Measurements from ENCODE around the gene NME8. TPM values are rescaled to one million over a fixed set of nuclear protein-coding genes. Genes with fewer than 3 reads are reported as not detected.
A peak's percentile ranks its signal among the peaks of the same experiment; 100 is the strongest.

Gene NME8
- total and polyA plus RNA-seq, 12 donors, result 0.64 to 1.9 TPM; not detected in 10

DNA sequence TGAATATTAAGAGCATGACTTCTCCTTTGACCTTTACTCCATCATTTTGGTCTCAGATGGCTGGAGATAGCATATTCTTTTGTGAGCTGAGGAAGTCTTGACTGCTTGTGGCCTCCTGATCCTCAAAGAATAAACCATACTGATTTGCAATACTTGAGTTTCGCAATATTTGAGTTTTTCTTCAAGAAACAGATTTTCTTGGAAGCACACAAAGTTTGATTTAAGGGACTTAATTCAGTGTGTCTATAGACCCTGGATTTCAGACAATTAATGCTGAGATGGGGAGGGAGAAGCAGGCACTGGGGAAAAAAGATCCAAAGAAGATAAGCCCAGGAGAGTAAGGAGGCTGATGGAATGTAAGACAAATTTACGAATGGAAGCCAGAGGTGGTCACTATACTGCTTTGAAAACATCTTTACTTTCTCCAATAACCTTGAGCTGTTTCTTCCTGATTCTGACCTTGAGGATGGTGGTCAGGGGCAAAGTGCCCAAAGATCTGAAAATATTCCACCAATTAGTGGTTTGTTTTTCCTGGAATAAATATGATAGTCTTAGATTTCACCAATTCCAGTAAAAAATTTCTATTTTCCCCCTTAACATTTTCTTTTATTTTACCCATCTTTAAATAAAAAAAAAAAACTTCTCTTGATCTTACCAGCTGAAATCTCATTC, 79.5 kb downstream of the NME8 start:
- Histone ChIP-seq H3K27ac (peak overlapping the region in 2 of 5 donors; percentile 18 to 33), H3K9me3 (replicated peaks in 1 of 3) (no peaks in the 10 kb centered on the region), H3K4me3 (no peak overlapping the region), H3K36me3 (replicated peaks in 1 of 2) (no peaks in the 10 kb centered on the region), H3K4me1 (replicated peaks in 1 of 2) (peaks cover 11 to 16% of the 10 kb centered on the region in 2 donors), H3K27me3 (no peaks in the 10 kb centered on the region)
- intact Hi-C loops (cut with DNase I), result loop anchor here in 1 of 2 donors (10.0 kb wide), 1 partner anchor 67 kb away; no protein-coding TSS in a partner anchor
- DNase-seq, result no peak
- TF ChIP-seq, protein P1, sequence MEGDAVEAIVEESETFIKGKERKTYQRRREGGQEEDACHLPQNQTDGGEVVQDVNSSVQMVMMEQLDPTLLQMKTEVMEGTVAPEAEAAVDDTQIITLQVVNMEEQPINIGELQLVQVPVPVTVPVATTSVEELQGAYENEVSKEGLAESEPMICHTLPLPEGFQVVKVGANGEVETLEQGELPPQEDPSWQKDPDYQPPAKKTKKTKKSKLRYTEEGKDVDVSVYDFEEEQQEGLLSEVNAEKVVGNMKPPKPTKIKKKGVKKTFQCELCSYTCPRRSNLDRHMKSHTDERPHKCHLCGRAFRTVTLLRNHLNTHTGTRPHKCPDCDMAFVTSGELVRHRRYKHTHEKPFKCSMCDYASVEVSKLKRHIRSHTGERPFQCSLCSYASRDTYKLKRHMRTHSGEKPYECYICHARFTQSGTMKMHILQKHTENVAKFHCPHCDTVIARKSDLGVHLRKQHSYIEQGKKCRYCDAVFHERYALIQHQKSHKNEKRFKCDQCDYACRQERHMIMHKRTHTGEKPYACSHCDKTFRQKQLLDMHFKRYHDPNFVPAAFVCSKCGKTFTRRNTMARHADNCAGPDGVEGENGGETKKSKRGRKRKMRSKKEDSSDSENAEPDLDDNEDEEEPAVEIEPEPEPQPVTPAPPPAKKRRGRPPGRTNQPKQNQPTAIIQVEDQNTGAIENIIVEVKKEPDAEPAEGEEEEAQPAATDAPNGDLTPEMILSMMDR (IDR thresholded peaks at IDR 0.05), result no peak
- no peak for TF ChIP-seq POLR2A (IDR thresholded peaks at IDR 0.05)
- 64 to 78% (median 72%) methylated on average over 2 of the region's 2 CpGs for WGBS, 4 donors

DNA sequence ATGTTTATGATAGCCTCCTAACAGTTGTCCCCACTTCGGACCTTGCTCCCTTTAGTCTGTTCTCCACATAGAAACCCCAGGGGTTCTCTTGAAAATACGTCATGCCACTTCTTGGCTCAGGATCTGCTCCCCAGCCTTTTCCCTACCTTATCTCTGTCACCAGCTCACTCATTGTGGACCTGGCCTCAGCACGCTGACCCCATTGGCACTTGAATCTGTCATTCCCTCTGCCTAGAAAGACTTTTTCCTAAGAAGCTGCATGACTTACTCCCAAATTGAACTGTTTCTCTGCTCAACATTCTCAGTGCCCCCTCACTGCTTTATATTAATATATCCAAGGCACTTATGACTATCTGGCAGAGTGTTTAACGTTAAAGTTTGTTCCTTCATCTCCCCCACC, 80.5 kb downstream of the NME8 start:
- no peak for DNase-seq
- peak overlapping the region in 1 of 5 donors; percentile 18 for H3K27ac ChIP-seq
- H3K4me1 ChIP-seq (replicated peaks in 1 of 2), result peaks cover 5 to 16% of the 10 kb centered on the region in 2 donors
- no peaks in the 10 kb centered on the region for H3K36me3 ChIP-seq (replicated peaks in 1 of 2)
- no peaks in the 10 kb centered on the region for H3K9me3 ChIP-seq (replicated peaks in 1 of 3)
- no peak for TF ChIP-seq POLR2A (IDR thresholded peaks at IDR 0.05)
- TF ChIP-seq, protein P1 (IDR thresholded peaks at IDR 0.05), result no peak
- no peak overlapping the region for H3K4me3 ChIP-seq
- H3K27me3 ChIP-seq, result no peaks in the 10 kb centered on the region
- 89 to 94% (median 92%) methylated on average over 4 of the region's 4 CpGs for WGBS, 4 donors
- intact Hi-C loops (cut with DNase I), result loop anchor here in 1 of 2 donors (10.0 kb wide), 1 partner anchor 66 kb away; no protein-coding TSS in a partner anchor

DNA sequence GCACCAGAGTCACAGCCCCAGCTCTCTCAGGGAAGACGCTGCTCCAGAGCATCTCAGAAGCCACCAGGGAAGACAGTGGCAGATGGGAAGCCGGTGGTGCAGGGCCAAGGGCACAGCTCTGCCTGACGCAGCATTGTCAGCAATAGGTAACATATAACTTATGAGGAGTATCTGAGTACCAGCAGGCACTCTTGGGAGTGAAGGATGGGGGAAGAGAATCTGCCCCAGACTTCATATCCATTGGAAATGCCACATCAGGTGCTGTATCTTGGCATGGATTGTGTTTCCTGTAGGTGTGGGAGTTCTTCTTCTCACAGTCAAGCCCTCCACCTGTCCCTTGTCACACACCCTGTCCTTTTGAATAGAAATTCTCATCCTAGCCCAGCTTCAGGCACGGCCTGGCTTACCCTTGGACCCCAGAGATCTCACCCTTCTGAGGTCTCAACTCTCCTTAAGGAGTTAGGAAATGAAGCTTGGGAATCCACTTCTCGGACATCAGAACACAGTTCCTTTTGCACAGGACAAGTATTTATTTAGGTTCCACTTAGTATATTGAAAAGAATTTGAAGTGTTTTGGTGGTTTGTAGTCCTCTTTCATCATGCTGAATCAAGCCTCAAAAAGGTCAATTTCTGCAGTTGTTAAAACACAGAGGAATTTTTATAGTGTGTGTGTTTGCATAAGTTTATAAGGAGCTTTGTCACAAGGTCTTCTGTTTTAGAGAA, 82.0 kb downstream of the NME8 start:
- no peaks in the 10 kb centered on the region for H3K9me3 ChIP-seq (replicated peaks in 1 of 3)
- H3K27me3 ChIP-seq, result no peaks in the 10 kb centered on the region
- H3K36me3 ChIP-seq (replicated peaks in 1 of 2), result no peaks in the 10 kb centered on the region
- WGBS, 4 donors, result 81 to 95% (median 94%) methylated on average over 5 of the region's 5 CpGs
- peak overlapping the region in 1 of 5 donors; percentile 25 for H3K27ac ChIP-seq
- H3K4me1 ChIP-seq (replicated peaks in 1 of 2), result peaks cover 5 to 16% of the 10 kb centered on the region in 2 donors
- H3K4me3 ChIP-seq, result no peak overlapping the region
- intact Hi-C loops (cut with DNase I), result no loop called here
- TF ChIP-seq POLR2A (IDR thresholded peaks at IDR 0.05), result no peak
- TF ChIP-seq, protein P1 (IDR thresholded peaks at IDR 0.05), result no peak
- no peak for DNase-seq

DNA sequence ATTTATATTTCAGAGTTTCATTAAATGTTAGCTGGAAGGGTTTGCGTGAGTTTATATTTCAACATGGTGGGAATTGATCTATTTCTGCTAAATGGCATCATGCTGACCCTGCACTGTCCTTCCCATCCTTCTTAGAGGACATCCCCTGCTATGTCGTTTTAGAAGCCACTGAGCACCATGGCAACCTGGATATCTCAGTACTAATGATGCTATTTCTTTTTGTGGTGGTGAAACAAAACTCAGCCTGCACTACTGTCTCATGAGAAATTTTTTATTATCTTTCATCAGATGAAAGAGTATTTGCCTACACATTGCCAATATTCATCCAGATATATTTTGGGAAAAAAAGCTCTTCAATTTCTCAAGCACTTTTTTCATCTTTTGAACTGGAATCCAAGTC, 84.1 kb downstream of the NME8 start:
- WGBS, 4 donors, result 73 to 82% (median 78%) methylated on average over 2 of the region's 2 CpGs
- no peak overlapping the region for H3K27ac ChIP-seq
- intact Hi-C loops (cut with DNase I), result no loop called here

More for the DNA sequence above, 84.1 kb downstream of the NME8 start:
- Histone ChIP-seq H3K27me3 (no peaks in the 10 kb centered on the region), H3K4me3 (no peak overlapping the region), H3K4me1 (replicated peaks in 1 of 2) (peaks cover 5 to 12% of the 10 kb centered on the region in 2 donors), H3K36me3 (replicated peaks in 1 of 2) (no peaks in the 10 kb centered on the region), H3K9me3 (replicated peaks in 1 of 3) (no peaks in the 10 kb centered on the region)
- no peak for DNase-seq
- TF ChIP-seq, protein P1 (IDR thresholded peaks at IDR 0.05), result no peak
- TF ChIP-seq POLR2A (IDR thresholded peaks at IDR 0.05), result no peak
